Stomach (tissue), 9 donors: ENCODE results near the gene TBC1D8. TPM values are rescaled to one million over a fixed set of nuclear protein-coding genes. Genes with fewer than 3 reads are reported as not detected.

ENCODE experiments used
- DNase-seq, 2 donors: peaks; one replicate each; pipeline versions ENCODE4 v3.0.0 to v3.0.0-alpha.2; 2013 to 2019
- H3K27ac ChIP-seq, 5 donors: fragments of 200-600 bp in 4 of 5; sonication (generic) in 4 of 5; one replicate each; pipeline ENCODE4 v1.5.1; 2013 to 2019; ENCODE audit warnings: mild to moderate bottlenecking in 1 of 5, moderate library complexity in 1 of 5
- H3K27me3 ChIP-seq, 3 donors: fragments of 200-600 bp; sonication (generic); one replicate each; pipeline ENCODE4 v1.5.1; 2017 to 2019; ENCODE audit warnings: mixed run types in 1 of 3
- H3K36me3 ChIP-seq, 4 donors: fragments of 200-600 bp; sonication (generic); 1 replicate in 3 of 4; 2 replicates in 1 of 4; pipeline ENCODE4 v1.5.1; 2016 to 2019
- H3K4me1 ChIP-seq, 4 donors: fragments of 200-600 bp; sonication (generic); one replicate each; pipeline ENCODE4 v1.5.1; 2016 to 2019
- H3K4me3 ChIP-seq, 4 donors: fragments of 200-600 bp; sonication (generic) in 3 of 4; one replicate each; pipeline ENCODE4 v1.5.1; 2016 to 2019; ENCODE audit warnings: mild to moderate bottlenecking in 1 of 4
- H3K9me3 ChIP-seq, 4 donors: fragments of 200-600 bp; sonication (generic); one replicate each; pipeline ENCODE4 v1.5.1; 2016 to 2019
- CTCF ChIP-seq, 7 experiments: fragments of 450-650 bp in 4 of 7; fragments of 200-600 bp in 3 of 7; sonication (generic) in 3 of 7; IDR thresholded peaks; one replicate each; pipeline ENCODE4 v1.5.1; 2016 to 2019; ENCODE audit warnings: antibody characterized with exemption in 7 of 7, control low read depth in 2 of 7, mild to moderate bottlenecking in 1 of 7
- EP300 ChIP-seq: sonication (generic); formaldehyde crosslinking; IDR thresholded peaks from one replicate; pipeline ENCODE4 v1.6.1; 2017; ENCODE audit warnings: antibody characterized with exemption
- POLR2A ChIP-seq, 4 donors: fragments of 450-650 bp; IDR thresholded peaks; one replicate each; pipeline ENCODE4 v1.6.1; 2016; ENCODE audit warnings: antibody characterized with exemption in 4 of 4, control low read depth in 2 of 4, mild to moderate bottlenecking in 1 of 4, moderate library complexity in 1 of 4
- POLR2AphosphoS5 ChIP-seq, 3 donors: sonication (generic); formaldehyde crosslinking; IDR thresholded peaks; one replicate each; pipeline ENCODE4 v1.6.1; 2016; ENCODE audit warnings: antibody characterized with exemption in 3 of 3
- WGBS, 5 donors: extraction: QIAGEN DNeasy Blood & Tissue Kit in 3 of 5; methylation state at CpG; one replicate each; pipeline versions ENCODE4 v1.1.5 to v1.1.7; 2013 to 2018; 5-methylcytosine and 5-hydroxymethylcytosine counted together
- intact Hi-C: fragments of 100-400 bp; cut with DNase I; formaldehyde crosslinking; loops from one replicate; pipeline ENCODE4 v1.15.1; 2023; ENCODE audit warnings: low total_unique reads
- polyA plus RNA-seq, 3 donors: library from polyadenylated mRNA; stranded (reverse); fragments of 200-250 nt; gene quantifications; one replicate each; pipeline ENCODE4 v1.2.3, GENCODE V29; 2013
- total RNA-seq, 5 donors: library from RNA; depleted of rRNA; stranded (reverse); fragments of >200 nt; gene quantifications; one replicate each; pipeline versions ENCODE4 v1.1.0 to v1.2.3, GENCODE V29; 2014 to 2016
- donor health status: healthy with polysubstance abuse.
- donor health status: Bipolar disorder and iron deficiency.
- donor health status: healthy.

The TBC1D8 gene
- total and polyA plus RNA-seq, 8 donors: 9.9 to 179 (median 74.9) TPM

GRCh38 chr2:100969998-100970397, 181.2 kb downstream of the TBC1D8 start:
- no peaks in the 10 kb centered on the region for H3K27me3 ChIP-seq
- H3K36me3 ChIP-seq: peaks cover 14 to 93% (median 84%) of the 10 kb centered on the region in 4 donors

GRCh38 chr2:100968146-100969145, 182.7 kb downstream of the TBC1D8 start:
- 91 to 95% (median 92%) methylated on average over 24 to 28 of the region's 28 CpGs for WGBS, 5 donors
- no peaks in the 10 kb centered on the region for H3K27me3 ChIP-seq
- H3K4me3 ChIP-seq: no peak overlapping the region
- H3K36me3 ChIP-seq: peaks cover 14 to 78% (median 69%) of the 10 kb centered on the region in 4 donors
- H3K27ac ChIP-seq: no peak overlapping the region
- intact Hi-C loops: no loop called here
- no peak for TF ChIP-seq CTCF (IDR thresholded peaks at IDR 0.05)
- no peak for TF ChIP-seq POLR2A (IDR thresholded peaks at IDR 0.05)
- TF ChIP-seq POLR2AphosphoS5 (IDR thresholded peaks at IDR 0.05): no peak
- TF ChIP-seq EP300: no peak
- no peaks in the 10 kb centered on the region for H3K9me3 ChIP-seq
- H3K4me1 ChIP-seq: no peaks in the 10 kb centered on the region
- no peak for DNase-seq

More at GRCh38 chr2:100969998-100970397, 181.2 kb downstream of the TBC1D8 start:
- intact Hi-C loops: no loop called here
- DNase-seq: no peak
- Histone ChIP-seq H3K27ac (no peak overlapping the region), H3K9me3 (no peaks in the 10 kb centered on the region), H3K4me3 (no peak overlapping the region), H3K4me1 (no peaks in the 10 kb centered on the region)
- 94 to 97% (median 94%) methylated on average over 7 of the region's 7 CpGs for WGBS, 5 donors
- no peak for TF ChIP-seq CTCF (IDR thresholded peaks at IDR 0.05)
- TF ChIP-seq POLR2A (IDR thresholded peaks at IDR 0.05): no peak
- no peak for TF ChIP-seq EP300
- TF ChIP-seq POLR2AphosphoS5 (IDR thresholded peaks at IDR 0.05): no peak

- Histone ChIP-seq H3K27ac (no peak overlapping the region), H3K4me3 (no peak overlapping the region), H3K36me3 (peaks cover 14 to 70% (median 62%) of the 10 kb centered on the region in 4 donors), H3K9me3 (no peaks in the 10 kb centered on the region), H3K4me1 (no peaks in the 10 kb centered on the region), H3K27me3 (no peaks in the 10 kb centered on the region)
- intact Hi-C loops: no loop called here
- TF ChIP-seq POLR2AphosphoS5 (IDR thresholded peaks at IDR 0.05): no peak
- no peak for DNase-seq
- WGBS, 5 donors: 88 to 96% (median 94%) methylated on average over 4 to 8 of the region's 8 CpGs
Observed at GRCh38 chr2:100967716-100968115, 183.5 kb downstream of the TBC1D8 start.

GRCh38 chr2:100965596-100965995, 185.6 kb downstream of the TBC1D8 start:
- Histone ChIP-seq H3K27ac (no peak overlapping the region), H3K9me3 (no peaks in the 10 kb centered on the region), H3K4me3 (no peak overlapping the region), H3K4me1 (no peaks in the 10 kb centered on the region), H3K36me3 (peaks cover 9 to 50% (median 40%) of the 10 kb centered on the region in 4 donors), H3K27me3 (no peaks in the 10 kb centered on the region)
- intact Hi-C loops: no loop called here
- no peak for DNase-seq
- TF ChIP-seq CTCF (IDR thresholded peaks at IDR 0.05) (no peak), POLR2AphosphoS5 (IDR thresholded peaks at IDR 0.05) (no peak), EP300 (no peak), POLR2A (IDR thresholded peaks at IDR 0.05) (no peak)
- 94 to 99% (median 95%) methylated on average over 5 of the region's 5 CpGs for WGBS, 5 donors
